HepG2 (cell line): ENCODE measurements around the gene TMEM132E. TPM values are rescaled to one million over a fixed set of nuclear protein-coding genes. Genes with fewer than 3 reads are reported as not detected.

Experiments used
- ATAC-seq: fragments of 200-7000 bp; cut with Tn5 transposase; 3 replicates; pipeline ENCODE4 v1.9.1; 2020; ENCODE audit warnings: mild to moderate bottlenecking, moderate library complexity
- BruUV-seq: library from RNA; stranded (reverse); fragments of 400-500 nt; replicated peaks from 2 replicates; lab custom pipeline; 2021; lab: Mats Ljungman, UMichigan
- CTCF ChIA-PET: fragments of 300-600 bp; formaldehyde crosslinking; extraction: SDS; loops from one replicate; lab custom pipeline; 2021; ENCODE audit warnings: low total read pairs, inconsistent platforms, low intra/inter-chr PET ratio; lab: Yijun Ruan, JAX
- POLR2A ChIA-PET: fragments of 350-600 bp; sonication (Branson Sonifier 250); formaldehyde crosslinking; loops from one replicate; lab custom pipeline; 2020; ENCODE audit warnings: antibody characterized with exemption, inconsistent platforms; lab: Yijun Ruan, JAX
- DNase-seq: peaks from one replicate; pipeline ENCODE4 v3.0.0-alpha.2; 2015; ENCODE audit warnings: low spot score
- FAIRE-seq: peaks from 3 replicates; lab custom pipeline; 2011; peaks lifted over from hg19 to GRCh38; lab: Jason Lieb, UNC
- H2AFZ ChIP-seq: one replicate; pipeline ENCODE4 v1.6.1; 2011; ENCODE audit warnings: low read length, inconsistent platforms
- H3K27ac ChIP-seq: fragments of 300-600 bp; 3 replicates; pipeline ENCODE4 v1.8.0; 2011; ENCODE audit warnings: mixed run types, mild to moderate bottlenecking, mixed read lengths, low read length, inconsistent platforms; ENCODE audit not compliant: insufficient read depth; ENCODE audit errors: extremely low read length
- H3K27me3 ChIP-seq, 2 experiments: fragments of 200-600 bp in 1 of 2; 2 replicates in 1 of 2; 3 replicates in 1 of 2; pipeline versions ENCODE4 v1.6.0 to v1.8.0; 2011; ENCODE audit warnings: low read length in 2 of 2, mild to moderate bottlenecking in 2 of 2, moderate library complexity in 2 of 2, inconsistent platforms in 1 of 2; ENCODE audit not compliant: insufficient read depth in 2 of 2, control insufficient read depth in 1 of 2
- H3K36me3 ChIP-seq, 2 experiments: fragments of 200-600 bp in 1 of 2; replicated peaks in 1 of 2; 2 replicates in 1 of 2; 3 replicates in 1 of 2; pipeline versions ENCODE4 v1.5.1 to v1.8.0; 2011; ENCODE audit warnings: low read length in 2 of 2, inconsistent platforms in 1 of 2; ENCODE audit not compliant: insufficient read depth in 2 of 2, control insufficient read depth in 1 of 2
- H3K4me1 ChIP-seq: 2 replicates; pipeline ENCODE4 v1.5.1; 2012; ENCODE audit warnings: low read length, inconsistent platforms; ENCODE audit not compliant: insufficient read depth
- H3K4me2 ChIP-seq: 2 replicates; pipeline ENCODE4 v1.6.0; 2011; ENCODE audit warnings: low read depth, low read length, inconsistent platforms
- H3K4me3 ChIP-seq, 3 experiments: fragments of 200-600 bp in 1 of 3; sonication (generic), shearing (Covaris generic) in 1 of 3; replicated peaks in 1 of 3; 2 replicates each; pipeline ENCODE4 v1.5.1; 2011 to 2016; ENCODE audit warnings: low read length in 3 of 3, inconsistent platforms in 2 of 3, low read depth in 2 of 3, mild to moderate bottlenecking in 2 of 3, control low read depth in 1 of 3, mixed read lengths in 1 of 3; ENCODE audit not compliant: insufficient read depth in 1 of 3
- H3K79me2 ChIP-seq: one replicate; pipeline ENCODE4 v1.6.1; 2011; ENCODE audit warnings: low read length, inconsistent platforms; ENCODE audit not compliant: insufficient read depth
- H3K9ac ChIP-seq: 2 replicates; pipeline ENCODE4 v1.6.0; 2011; ENCODE audit warnings: mild to moderate bottlenecking, low read depth, low read length, inconsistent platforms; ENCODE audit not compliant: insufficient read depth
- H3K9me3 ChIP-seq: 2 replicates; pipeline ENCODE4 v1.5.1; 2012; ENCODE audit warnings: mild to moderate bottlenecking, low read length
- H4K20me1 ChIP-seq: 2 replicates; pipeline ENCODE4 v1.6.0; 2011; ENCODE audit warnings: inconsistent platforms, mild to moderate bottlenecking, low read length, moderate library complexity; ENCODE audit not compliant: insufficient read depth
- SIN3B ChIP-seq: fragments of 150-350 bp; IDR thresholded peaks from 2 replicates; pipeline ENCODE4 v1.6.1; 2014; ENCODE audit warnings: low read length
- ZNF34 ChIP-seq: sonication (generic); formaldehyde crosslinking; IDR thresholded peaks from 2 replicates; pipeline ENCODE4 v1.4.0; 2020; ENCODE audit warnings: mild to moderate bottlenecking, missing genetic modification reagents, borderline replicate concordance
- WGBS: methylation state at CpG from one replicate; pipeline ENCODE4 v1.1.6; 2017; ENCODE audit warnings: low lambda C conversion rate; 5-methylcytosine and 5-hydroxymethylcytosine counted together
- in situ Hi-C: cut with HindIII; loops from 2 replicates; pipeline ENCODE4 v1.10.0; 2017; ENCODE audit warnings: low pct_unique_long_range_greater_than_20kb; ENCODE audit not compliant: extremely low pct_ligation_motif_present
- intact Hi-C: fragments of 100-400 bp; cut with micrococcal nuclease; formaldehyde crosslinking; loops from one replicate; pipeline ENCODE4 v1.10.0; 2022; ENCODE audit not compliant: unreplicated experiment
- polyA plus RNA-seq, 8 experiments: library from polyadenylated mRNA; depleted of rRNA in 3 of 8; stranded (reverse) in 7 of 8; unstranded in 1 of 8; fragments of >200 nt; fragmentation: Illumina TruSeq in 4 of 8; extraction: Trizol in 4 of 8; gene quantifications; 2 replicates each; pipeline versions ENCODE4 v1.2.1 to v1.2.3, GENCODE V29; 2011 to 2016; ENCODE audit warnings: low read depth in 4 of 8, missing spikeins in 1 of 8, mixed read lengths in 1 of 8; ENCODE audit not compliant: insufficient read depth in 1 of 8
- total RNA-seq, 5 experiments: library from RNA; depleted of rRNA; stranded (reverse); fragments of >200 nt; fragmentation: Illumina TruSeq; extraction: Trizol; gene quantifications; 2 replicates each; pipeline ENCODE4 v1.2.3, GENCODE V29; 2016; ENCODE audit warnings: low read depth in 1 of 5
- TF ChIP-seq, protein P1 (sequence below): IDR thresholded peaks from 2 replicates; pipeline ENCODE4 v1.6.1; 2016; ENCODE audit warnings: missing genetic modification reagents, missing compliant biosample characterization
- TF ChIP-seq, protein P2 (sequence below): sonication (generic); formaldehyde crosslinking; IDR thresholded peaks from 2 replicates; pipeline ENCODE4 v1.9.0; 2022; ENCODE audit warnings: low read depth, missing genetic modification reagents
- TF ChIP-seq, protein P3 (sequence below): sonication (generic); formaldehyde crosslinking; conservative IDR thresholded peaks from 2 replicates; pipeline ENCODE4 v1.4.0; 2020; ENCODE audit warnings: mild to moderate bottlenecking, missing genetic modification reagents, moderate library complexity

TMEM132E gene
- total and polyA plus RNA-seq, 2 of the 13 experiments (the other 11 are each of a cell fraction or from before 2014, with no cell fraction given) = not detected

DNA sequence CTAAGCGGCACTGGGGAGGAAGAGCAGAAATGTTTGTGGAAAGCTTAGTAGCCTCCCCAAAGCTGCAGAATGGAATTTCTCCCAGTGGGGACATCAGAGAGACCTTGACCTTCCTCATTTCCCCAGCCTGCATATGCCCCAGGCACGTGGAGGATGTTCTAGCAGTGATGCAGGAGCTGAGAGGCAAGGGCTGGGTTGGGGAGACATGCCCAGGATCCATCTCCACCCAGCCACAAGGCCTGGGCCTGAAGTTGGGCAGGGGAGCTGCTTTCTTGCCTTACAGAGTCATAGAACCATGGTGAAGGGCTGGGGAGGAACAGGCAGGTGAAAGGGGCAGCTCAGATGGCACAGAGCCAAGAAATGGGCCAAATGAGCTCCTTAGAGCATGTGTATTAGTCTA, 104.0 kb downstream of the TMEM132E start:
- POLR2A ChIA-PET = no interaction called here

More for the DNA sequence above, 104.0 kb downstream of the TMEM132E start:
- WGBS = 7% methylated on average over 2 of the region's 2 CpGs
- DNase-seq (no peak), ATAC-seq (no peak), FAIRE-seq (no peak)
- Histone ChIP-seq H3K79me2 (no peaks in the 10 kb centered on the region), H3K9me3 (no peaks in the 10 kb centered on the region), H3K27me3 (no peaks in the 10 kb centered on the region; a peak in 1 of 5 replicates), H2AFZ (no peak overlapping the region), H3K9ac (no peak overlapping the region), H3K36me3 (no peaks in the 10 kb centered on the region), H3K27ac (no peak overlapping the region), H3K4me1 (no peaks in the 10 kb centered on the region), H4K20me1 (no peaks in the 10 kb centered on the region), H3K4me2 (no peak overlapping the region), H3K4me3 (no peak overlapping the region)
- CTCF ChIA-PET = no interaction called here
- in situ Hi-C loops (no loop called here), intact Hi-C loops (no loop called here)
- no TSS peak for BruUV-seq
- TF ChIP-seq ZNF34 (CRISPR knock-in tag) (no peak), SIN3B (no peak)
- TF ChIP-seq, protein P1, sequence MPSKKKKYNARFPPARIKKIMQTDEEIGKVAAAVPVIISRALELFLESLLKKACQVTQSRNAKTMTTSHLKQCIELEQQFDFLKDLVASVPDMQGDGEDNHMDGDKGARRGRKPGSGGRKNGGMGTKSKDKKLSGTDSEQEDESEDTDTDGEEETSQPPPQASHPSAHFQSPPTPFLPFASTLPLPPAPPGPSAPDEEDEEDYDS (CRISPR knock-in tag) = no peak
- TF ChIP-seq, protein P2, sequence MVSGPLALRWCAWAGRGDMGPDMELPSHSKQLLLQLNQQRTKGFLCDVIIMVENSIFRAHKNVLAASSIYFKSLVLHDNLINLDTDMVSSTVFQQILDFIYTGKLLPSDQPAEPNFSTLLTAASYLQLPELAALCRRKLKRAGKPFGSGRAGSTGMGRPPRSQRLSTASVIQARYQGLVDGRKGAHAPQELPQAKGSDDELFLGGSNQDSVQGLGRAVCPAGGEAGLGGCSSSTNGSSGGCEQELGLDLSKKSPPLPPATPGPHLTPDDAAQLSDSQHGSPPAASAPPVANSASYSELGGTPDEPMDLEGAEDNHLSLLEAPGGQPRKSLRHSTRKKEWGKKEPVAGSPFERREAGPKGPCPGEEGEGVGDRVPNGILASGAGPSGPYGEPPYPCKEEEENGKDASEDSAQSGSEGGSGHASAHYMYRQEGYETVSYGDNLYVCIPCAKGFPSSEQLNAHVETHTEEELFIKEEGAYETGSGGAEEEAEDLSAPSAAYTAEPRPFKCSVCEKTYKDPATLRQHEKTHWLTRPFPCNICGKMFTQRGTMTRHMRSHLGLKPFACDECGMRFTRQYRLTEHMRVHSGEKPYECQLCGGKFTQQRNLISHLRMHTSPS (CRISPR knock-in tag) = no peak
- TF ChIP-seq, protein P3, sequence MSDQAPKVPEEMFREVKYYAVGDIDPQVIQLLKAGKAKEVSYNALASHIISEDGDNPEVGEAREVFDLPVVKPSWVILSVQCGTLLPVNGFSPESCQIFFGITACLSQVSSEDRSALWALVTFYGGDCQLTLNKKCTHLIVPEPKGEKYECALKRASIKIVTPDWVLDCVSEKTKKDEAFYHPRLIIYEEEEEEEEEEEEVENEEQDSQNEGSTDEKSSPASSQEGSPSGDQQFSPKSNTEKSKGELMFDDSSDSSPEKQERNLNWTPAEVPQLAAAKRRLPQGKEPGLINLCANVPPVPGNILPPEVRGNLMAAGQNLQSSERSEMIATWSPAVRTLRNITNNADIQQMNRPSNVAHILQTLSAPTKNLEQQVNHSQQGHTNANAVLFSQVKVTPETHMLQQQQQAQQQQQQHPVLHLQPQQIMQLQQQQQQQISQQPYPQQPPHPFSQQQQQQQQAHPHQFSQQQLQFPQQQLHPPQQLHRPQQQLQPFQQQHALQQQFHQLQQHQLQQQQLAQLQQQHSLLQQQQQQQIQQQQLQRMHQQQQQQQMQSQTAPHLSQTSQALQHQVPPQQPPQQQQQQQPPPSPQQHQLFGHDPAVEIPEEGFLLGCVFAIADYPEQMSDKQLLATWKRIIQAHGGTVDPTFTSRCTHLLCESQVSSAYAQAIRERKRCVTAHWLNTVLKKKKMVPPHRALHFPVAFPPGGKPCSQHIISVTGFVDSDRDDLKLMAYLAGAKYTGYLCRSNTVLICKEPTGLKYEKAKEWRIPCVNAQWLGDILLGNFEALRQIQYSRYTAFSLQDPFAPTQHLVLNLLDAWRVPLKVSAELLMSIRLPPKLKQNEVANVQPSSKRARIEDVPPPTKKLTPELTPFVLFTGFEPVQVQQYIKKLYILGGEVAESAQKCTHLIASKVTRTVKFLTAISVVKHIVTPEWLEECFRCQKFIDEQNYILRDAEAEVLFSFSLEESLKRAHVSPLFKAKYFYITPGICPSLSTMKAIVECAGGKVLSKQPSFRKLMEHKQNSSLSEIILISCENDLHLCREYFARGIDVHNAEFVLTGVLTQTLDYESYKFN (CRISPR knock-in tag) = no peak

Other genes with a start within 250 kb of the TMEM132E start
- not detected in 2 replicates for gene CCL13, start 223.1 kb upstream of the TMEM132E start, total RNA-seq (2016; rRNA removed; fragmentation: Illumina TruSeq; extraction: Trizol)
- not detected in 2 replicates for gene CCL13, start 223.1 kb upstream of the TMEM132E start, polyA plus RNA-seq (2011; rRNA removed)
- not detected in 2 replicates for gene CCL1, start 216.3 kb upstream of the TMEM132E start, total RNA-seq (2016; rRNA removed; fragmentation: Illumina TruSeq; extraction: Trizol)
- gene CCL1, start 216.3 kb upstream of the TMEM132E start, polyA plus RNA-seq (2011; rRNA removed) = not detected in 2 replicates